ENCODE measurements around the gene NSL1.
A peak's percentile ranks its signal among the peaks of the same experiment; 100 is the strongest.
"Not testable (repeated sequence)": the region's sequence is repeated elsewhere in the genome, so short reads cannot be mapped to it uniquely, and the experiment has no call there.

NSL1 gene

GRCh38 chr1:212791676-212792395 lies at the start of gene NSL1, which contains the start of gene TATDN3:
NSL1 (minus strand) TSS chr1:212791777; CDS start chr1:212791763, 14 bp downstream.
TATDN3 (plus strand) TSS chr1:212791894; CDS start chr1:212791922, 28 bp downstream.
- DNase-seq (ENCODE audit: low spot score): peak; percentile 97

- DNase-seq (ENCODE audit: low spot score): no peak
Measured at GRCh38 chr1:212838145-212838544, 46.6 kb upstream of the NSL1 start.

GRCh38 chr1:212833211-212834207 lies 41.9 kb upstream of the NSL1 start:
- not testable (repeated sequence) for DNase-seq (ENCODE audit: low spot score)

DNA sequence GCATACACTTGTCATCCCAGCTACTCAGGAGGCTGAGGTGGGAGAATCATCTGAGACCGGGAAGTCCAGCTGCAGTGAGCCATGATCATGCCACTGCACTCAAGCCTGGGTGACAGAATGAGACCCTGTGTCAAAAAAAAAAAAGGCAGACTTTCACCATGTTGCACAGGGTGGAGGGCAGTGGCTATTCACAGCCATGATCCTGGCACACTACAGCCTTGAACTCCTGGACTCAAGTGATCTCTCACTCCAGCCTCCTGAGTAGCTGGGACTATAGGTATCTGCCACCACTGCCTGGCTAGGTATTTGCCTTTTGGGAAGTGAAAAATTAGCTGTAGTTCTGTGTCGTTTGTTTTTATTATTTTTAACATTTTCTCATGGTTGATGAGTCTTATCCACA lies 36.8 kb upstream of the NSL1 start:
- no peak for DNase-seq (ENCODE audit: low spot score)

- DNase-seq (ENCODE audit: low spot score): no peak
Measured at GRCh38 chr1:212827831-212828278, 36.3 kb upstream of the NSL1 start.

DNA sequence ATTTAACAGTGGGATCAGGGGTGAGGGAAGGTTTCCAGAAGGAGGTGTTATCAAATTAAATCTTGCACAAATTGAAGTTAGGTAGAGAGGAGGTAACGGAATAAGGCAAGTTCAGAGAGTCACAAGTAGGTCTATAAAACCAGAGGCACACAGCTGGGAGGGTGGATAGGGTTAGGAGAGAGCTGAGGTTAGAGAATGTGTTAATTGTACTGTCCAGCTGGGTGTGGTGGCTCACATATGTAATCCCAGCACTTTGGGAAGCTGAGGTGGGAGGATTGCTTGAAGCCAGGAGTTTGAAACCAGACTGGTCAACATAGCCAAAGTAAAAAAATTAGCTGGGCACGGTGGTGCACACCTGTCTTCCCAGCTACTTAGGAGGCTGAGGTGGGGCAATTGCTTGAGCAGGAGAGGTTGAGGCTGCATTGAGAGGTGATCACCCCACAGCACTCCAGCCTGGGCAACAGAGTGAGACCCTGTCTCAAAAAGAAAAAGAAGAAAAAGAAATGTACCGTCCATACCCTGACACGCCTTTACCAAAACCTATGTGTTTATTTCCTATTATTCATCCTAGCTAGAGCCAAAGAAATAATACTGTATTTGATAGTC lies 35.7 kb upstream of the NSL1 start:
- no peak for DNase-seq (ENCODE audit: low spot score)

DNA sequence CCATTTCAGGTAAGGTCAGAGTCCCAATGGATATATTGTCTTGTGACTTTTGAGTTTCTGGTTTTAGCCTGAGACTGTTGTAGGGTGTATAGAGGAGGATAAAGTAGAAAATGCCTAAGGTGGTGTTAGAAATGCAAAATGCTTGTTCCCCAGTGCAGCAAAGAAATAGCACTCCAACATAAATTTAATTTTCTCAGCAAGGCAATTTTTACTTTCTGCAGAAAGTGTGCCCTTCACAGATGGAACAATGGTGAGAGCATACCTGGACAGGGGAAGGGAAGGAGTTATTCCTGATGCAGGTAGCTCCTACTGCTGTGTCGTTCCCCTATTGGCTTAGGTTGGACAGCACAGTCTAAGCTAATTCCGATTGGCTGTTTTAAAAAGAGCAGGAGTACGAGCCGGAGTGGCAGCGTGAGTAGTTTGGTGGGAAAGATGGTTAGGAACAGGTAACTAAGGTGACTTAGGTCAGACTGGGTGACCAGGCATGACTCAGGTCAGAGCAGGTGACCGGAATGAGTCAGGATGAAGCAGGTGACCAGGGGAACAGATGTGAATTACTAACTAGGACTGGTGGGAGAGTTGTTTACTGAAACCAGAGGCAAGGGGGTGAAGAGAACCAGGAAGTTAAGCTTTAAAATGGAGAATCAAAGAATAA lies 34.3 kb upstream of the NSL1 start:
- DNase-seq (ENCODE audit: low spot score): no peak

DNA sequence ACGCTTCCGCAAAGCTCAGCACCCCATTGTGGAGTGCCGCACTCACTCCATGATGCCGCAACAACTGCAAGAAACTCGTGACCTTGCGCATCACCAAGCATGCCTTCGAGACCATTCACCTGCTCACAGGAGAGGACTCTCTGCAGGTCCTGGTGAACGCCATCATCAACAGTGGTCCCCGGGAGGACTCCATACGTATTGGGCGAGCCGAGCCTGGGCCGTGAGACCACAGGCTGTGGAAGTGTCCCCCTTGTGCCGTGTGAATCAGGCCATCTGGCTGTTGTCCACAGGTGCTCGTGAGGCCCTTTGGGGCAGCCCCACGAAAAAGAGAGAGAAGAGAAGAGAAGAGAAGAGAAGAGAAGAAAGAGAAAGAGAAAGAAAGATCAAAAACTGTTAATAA lies 32.6 kb upstream of the NSL1 start:
- DNase-seq (ENCODE audit: low spot score): no peak

- DNase-seq (ENCODE audit: low spot score): no peak
Measured at GRCh38 chr1:212822956-212823355, 31.4 kb upstream of the NSL1 start.

DNA sequence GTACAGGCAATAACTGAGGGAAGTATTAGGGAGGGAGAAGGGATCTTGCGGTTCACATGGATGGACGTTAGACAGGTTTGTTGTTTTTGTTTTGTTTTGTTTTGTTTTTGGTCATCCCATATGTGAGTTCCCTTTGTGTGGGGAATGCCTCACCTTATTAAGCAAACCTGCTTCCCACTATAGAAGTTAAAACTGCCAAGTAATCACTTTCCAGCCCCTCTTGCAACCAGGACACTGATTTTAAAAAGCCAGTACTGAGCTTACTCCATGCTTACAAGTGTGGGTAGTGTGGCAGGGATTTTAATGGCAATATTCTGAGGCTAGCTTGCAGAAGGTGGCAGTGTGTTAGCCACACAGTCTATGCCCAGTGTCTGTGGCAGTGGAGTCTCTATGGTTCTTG lies 29.4 kb upstream of the NSL1 start:
- DNase-seq (ENCODE audit: low spot score): no peak

DNA sequence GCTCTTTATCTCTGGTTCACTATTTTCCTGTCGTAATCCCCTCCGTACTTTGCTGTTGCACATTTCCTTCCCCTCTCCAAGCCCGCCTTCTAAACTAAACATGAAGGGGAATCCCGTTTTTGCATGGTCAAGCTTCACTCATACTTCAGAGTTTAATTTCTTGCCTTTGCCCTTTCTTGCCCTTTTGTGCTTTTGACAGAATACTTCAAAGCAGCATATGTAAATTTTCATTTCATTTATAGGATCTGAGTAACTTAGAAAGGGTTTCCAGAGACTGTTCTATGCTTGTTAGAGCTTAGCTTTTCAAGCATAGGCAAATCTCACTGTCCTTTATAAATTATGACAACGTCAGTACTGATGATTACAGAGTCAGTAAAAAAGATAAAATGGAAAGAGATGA lies 28.1 kb upstream of the NSL1 start:
- DNase-seq (ENCODE audit: low spot score): no peak

- no peak for DNase-seq (ENCODE audit: low spot score)
Measured at GRCh38 chr1:212816567-212817278, 25.1 kb upstream of the NSL1 start.

GRCh38 chr1:212814537-212815334 lies 23.2 kb upstream of the NSL1 start:
- no peak for DNase-seq (ENCODE audit: low spot score)

DNA sequence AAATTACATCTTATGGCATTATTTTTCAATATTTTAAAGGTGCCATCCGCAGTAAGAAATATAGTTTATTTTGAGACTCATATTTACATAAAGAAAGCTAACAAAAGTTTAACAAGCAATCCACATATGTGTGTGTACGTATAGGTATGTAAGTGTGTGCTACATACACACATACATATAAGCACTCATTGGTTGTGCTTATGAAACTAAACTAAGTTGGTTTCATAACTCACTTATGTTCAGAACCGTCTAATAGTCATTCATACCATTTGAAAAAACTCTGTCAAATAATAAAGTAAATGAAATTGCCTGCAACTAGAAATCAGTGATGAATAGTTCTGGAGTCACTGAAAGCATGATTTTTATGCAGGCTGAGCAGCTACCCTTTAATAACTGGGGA lies 14.2 kb upstream of the NSL1 start:
- no peak for DNase-seq (ENCODE audit: low spot score)

DNA sequence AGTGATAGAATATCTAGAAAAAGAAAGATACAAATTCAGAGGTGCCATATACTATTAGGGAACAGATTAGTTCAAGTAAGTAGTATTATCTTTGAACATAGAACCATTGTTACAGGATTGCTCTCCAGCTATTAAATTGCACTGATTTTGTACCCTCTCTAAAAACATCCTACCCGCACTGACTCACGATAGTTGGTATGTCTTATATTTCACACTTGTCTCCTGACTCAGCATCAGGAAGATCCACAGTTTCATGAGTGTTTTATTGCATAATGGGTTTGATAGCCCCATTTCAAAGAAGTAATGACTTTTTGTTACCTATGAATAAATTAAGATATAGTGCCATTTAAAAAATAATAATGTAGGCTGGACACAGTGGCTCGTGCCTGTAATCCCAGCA lies 6.1 kb upstream of the NSL1 start:
- no peak for DNase-seq (ENCODE audit: low spot score)

- peak; percentile 17 for DNase-seq (ENCODE audit: low spot score)
Measured at GRCh38 chr1:212794561-212795014, 3.0 kb upstream of the NSL1 start.

- no peak for DNase-seq (ENCODE audit: low spot score)
Measured at GRCh38 chr1:212792396-212792908, 875 bp upstream of the NSL1 start.

- no peak for DNase-seq (ENCODE audit: low spot score)
Measured at GRCh38 chr1:212791261-212791675, 309 bp downstream of the NSL1 start.

GRCh38 chr1:212785871-212786270 lies 5.7 kb downstream of the NSL1 start:
- no peak for DNase-seq (ENCODE audit: low spot score)

DNA sequence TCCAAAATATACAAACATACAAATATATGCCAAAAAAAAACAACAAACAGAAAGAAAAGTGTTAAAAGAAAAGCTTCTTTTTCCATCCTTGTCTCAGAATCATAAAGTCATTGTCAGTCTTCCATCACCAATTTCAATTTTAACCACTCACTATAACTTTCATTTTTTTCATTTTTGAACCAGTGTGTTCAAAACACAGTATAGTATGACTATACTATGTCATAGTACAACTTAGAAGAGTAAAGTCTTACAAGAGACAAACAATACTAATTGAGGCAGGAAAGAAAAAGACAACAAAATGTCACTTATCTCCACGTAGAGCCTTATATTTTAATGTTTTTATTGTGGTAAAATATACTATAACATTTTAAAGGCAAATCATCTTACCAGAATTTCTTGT lies 7.6 kb downstream of the NSL1 start:
- DNase-seq (ENCODE audit: low spot score): no peak
